GM12878 (cell line): ENCODE results near the gene C4B.

Experiments used
- CBX5 ChIP-seq: sonication (generic); IDR thresholded peaks from 2 replicates; pipeline ENCODE4 v1.6.1; 2016; ENCODE audit warnings: low read depth, moderate library complexity, mild to moderate bottlenecking, inconsistent platforms
- POLR2AphosphoS5 ChIP-seq: IDR thresholded peaks from 2 replicates; pipeline ENCODE4 v1.6.1; 2011; ENCODE audit warnings: mild to moderate bottlenecking, low read length, inconsistent platforms

DNA sequence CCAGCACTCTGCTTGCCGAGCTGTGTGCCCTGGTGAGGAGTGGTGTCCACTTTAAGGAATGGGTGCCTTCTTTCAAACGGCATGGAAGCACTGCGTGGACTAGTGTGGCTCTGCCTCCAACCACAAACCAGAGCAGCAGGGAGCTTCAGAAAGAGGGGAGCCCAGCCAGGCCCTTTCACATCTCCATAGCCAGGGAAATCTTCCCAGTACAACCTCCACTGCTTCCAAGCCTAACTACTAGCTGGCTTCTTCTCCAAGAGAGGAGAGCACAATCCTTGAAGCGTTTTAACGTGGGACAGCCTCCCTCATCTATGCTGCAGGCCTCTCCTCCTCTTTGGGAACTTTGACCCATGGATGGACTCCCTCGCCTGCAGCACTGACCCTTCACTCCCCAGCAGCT is 67.9 kb downstream of the C4B start:
- no peak for TF ChIP-seq CBX5
- no peak for TF ChIP-seq POLR2AphosphoS5
